ENCODE measurements around the gene GRAMD1A.
A peak's percentile ranks its signal among the peaks of the same experiment; 100 is the strongest.

The GRAMD1A gene

DNA sequence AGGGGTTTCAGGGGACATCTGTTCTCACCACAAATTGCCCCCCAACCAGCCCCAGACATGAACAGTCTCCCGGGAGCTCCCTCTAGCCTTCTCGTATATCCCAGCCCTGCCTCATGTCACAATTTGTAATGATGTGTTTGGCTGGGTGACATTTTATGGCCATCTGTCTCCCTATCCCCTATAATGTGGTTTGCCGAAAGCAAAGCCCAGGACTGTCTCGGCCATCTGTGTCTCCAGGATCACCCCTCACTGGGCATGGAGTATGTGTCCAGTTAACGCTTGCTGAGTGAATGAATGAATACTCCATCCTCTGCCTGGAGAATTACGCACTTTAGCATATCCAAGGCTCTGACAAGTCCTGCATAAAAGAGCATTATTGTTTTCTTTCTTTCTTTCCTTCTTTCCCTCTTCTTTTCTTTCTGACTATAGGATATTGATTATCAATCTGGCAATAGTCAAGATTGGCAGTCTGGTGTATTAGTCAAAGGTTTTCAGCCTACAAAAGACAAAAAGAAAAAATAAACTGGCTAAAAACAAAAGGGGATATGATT, 56.5 kb downstream of the GRAMD1A start:
- DNase-seq: no peak

DNA sequence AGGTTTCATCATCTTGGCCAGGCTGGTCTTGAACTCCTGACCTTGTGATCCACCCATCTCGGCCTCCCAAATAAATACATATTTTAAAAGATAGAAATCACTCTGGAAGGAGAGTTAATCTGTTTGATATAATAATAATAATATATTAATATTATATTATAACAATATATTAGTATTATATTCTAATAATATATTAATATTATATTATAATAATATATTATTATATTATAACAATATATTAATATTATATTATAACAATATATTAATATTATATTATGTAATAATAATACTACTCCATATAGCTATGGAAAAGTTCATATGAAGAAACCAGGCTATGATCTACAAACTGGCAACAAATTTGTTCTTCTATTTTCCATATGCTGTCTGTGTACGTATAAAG, 58.2 kb downstream of the GRAMD1A start:
- DNase-seq: no peak

DNA sequence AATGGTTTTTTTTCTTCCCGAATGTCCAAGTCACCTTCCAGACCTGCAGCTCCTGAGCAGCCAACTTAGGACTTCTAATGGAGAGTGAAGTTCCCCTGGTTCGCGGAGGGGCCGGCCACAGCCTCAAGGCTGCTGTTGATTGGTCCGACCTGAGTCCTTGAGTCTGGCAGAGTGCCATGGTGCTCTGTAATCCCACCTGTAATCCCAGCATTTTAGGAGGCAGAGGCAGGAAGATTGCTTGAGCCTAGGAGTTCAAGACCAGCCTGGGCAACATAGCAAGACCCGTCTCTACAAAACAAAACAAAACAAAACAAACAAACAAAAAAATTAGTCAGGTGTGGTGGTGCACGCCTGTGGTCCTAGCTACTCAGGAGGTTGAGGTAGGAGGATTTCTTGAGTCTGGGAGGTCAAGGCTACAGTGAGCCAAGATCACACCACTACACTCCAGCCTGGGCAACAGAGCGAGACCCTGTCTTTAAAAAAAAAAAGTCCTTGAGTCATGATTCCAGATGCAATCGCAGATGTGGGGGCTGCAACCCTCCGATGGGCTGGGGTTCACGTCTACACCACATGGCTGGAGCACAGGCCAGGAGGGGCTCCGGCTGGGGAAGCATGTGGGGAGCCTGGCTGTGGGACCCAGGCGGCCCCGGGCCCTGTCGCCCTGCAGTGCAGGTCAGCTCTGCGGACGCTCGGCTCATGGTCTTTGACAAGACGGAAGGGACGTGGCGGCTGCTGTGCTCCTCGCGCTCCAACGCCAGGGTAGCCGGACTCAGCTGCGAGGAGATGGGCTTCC, 59.1 kb downstream of the GRAMD1A start:
- no peak for DNase-seq

DNA sequence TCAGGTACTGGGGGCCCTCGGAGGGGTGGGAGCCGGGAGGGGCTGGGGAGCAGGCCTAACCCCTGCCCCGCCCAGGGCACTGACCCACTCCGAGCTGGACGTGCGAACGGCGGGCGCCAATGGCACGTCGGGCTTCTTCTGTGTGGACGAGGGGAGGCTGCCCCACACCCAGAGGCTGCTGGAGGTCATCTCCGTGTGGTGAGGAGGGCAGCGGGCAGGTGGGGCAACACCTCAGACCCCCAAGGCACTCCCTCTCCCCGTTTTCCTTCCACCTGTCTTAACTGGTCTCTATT, 59.6 kb downstream of the GRAMD1A start:
- DNase-seq: no peak

DNA sequence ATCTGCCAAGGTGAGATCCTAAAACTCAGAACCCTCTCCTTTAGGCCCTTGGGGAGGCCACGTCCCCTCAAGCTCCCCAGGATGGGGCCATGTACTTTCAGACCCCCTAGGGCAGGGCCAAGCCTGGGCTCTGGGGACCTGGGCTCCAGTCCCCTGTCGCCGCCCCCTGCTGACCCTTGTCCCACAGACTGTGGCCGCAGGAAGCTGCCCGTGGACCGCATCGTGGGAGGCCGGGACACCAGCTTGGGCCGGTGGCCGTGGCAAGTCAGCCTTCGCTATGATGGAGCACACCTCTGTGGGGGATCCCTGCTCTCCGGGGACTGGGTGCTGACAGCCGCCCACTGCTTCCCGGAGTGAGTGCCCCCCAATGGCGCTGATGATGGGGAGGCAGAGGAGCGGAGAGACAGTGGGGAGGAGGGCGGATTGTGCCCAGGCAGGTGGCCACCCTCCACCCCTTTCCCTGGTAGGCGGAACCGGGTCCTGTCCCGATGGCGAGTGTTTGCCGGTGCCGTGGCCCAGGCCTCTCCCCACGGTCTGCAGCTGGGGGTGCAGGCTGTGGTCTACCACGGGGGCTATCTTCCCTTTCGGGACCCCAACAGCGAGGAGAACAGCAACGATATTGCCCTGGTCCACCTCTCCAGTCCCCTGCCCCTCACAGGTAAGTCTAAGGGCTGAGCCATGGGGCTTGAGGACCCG, 60.2 kb downstream of the GRAMD1A start:
- no peak for DNase-seq

DNA sequence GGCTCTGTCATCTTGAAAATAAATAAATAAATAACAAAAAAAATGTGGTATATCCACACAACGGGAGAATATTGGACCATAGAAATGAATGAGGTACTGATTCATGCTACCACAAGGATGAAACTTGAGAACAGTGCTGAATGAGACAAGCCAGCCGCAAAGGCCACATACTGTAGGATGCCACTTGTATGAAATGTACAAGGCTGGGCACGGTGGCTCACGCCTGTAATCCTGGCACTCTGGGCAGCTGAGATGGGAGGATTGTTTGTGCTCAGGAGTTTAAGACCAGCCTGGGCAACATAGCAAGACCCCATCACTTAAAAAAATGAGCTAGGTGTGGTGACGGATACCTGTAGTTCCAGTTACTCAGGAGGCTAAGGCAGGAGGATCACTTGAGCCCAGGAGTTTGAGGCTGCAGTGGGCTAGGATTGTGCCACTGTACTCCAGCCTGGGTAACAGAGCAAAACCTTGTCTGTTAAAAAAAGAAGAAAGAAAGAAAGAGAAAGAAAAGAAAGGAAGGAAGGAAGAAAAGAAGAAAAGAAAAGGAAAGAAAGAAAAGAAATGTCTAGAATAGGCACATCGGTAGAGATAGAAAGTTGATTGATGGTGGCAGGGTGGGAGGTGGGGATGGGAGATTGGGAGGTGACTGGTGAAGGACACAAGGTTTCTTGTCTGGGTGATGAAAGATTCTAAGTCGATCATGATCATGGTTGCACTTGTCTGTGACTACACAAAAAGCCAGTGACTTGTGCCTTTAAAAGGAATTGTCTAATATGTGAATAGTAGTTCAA, 61.7 kb downstream of the GRAMD1A start:
- DNase-seq: no peak

DNA sequence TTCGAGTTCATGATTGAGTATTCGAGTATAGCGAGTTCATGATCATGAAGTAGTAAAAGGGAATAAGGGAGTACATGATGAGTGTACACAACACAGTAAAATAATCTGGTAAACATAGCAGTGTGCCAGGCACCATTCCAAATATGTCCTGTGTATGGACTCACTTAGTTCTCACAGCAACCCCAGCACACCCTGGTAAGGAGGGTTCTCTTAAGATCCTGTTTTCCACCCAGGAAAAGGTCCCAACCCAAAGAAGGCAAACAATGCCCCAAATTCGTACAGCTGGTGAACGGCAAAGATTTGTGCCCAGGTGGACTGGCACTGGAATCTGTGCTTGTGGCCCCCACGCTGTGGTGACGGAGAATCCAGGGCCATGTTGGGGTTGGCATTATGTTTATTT, 62.8 kb downstream of the GRAMD1A start:
- DNase-seq: no peak

DNA sequence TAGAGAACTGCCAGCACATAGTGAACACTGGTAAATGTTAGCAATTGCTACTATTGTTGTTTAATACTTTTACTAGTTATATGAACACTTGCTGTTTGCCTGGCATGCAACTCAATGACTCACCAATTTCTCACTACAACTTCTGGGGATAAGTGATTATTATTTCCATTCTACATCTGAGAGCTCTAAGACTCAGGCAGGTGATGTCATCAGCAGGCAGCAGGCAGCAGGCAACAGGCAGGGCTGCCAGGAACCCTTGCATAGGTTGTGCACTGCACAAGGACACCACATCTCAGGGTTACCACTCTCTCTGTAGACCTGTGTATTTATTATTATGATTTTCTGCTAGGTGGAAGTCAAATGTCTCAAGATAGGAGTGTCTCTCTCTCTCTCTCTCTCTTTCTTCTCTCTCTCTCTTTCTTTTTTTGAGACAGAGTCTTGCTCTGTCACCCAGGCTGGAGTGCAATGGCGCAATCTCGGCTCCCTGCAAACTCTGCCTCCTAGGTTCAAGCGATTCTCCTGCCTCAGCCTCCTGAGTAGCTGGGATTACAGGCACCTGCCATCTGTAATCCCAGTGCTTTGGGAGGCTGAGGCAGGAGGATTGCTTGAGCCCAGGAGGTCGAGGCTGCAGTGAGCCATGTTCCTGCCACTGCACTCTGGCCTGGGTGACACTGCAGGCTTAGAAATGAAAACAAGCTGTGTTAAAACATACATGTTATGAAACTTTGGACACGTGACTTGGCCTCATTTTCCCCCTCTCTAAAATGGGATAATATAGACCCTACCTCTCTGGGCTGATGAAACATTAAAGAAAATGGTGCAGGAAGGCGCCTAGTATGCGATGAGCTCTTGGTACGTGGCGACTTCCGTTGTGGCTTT, 64.1 kb downstream of the GRAMD1A start:
- DNase-seq: no peak

DNA sequence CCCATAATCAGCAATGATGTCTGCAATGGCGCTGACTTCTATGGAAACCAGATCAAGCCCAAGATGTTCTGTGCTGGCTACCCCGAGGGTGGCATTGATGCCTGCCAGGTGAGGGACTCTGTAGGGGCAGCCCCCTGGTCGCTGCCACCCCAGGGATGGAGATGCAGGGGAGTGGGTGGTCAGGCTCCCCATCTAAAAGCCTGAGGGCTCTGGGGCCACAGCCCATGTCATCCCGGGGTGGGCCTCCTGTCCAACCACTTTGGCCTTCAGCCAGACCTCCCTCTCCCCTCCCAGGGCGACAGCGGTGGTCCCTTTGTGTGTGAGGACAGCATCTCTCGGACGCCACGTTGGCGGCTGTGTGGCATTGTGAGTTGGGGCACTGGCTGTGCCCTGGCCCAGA, 65.5 kb downstream of the GRAMD1A start:
- no peak for DNase-seq

DNA sequence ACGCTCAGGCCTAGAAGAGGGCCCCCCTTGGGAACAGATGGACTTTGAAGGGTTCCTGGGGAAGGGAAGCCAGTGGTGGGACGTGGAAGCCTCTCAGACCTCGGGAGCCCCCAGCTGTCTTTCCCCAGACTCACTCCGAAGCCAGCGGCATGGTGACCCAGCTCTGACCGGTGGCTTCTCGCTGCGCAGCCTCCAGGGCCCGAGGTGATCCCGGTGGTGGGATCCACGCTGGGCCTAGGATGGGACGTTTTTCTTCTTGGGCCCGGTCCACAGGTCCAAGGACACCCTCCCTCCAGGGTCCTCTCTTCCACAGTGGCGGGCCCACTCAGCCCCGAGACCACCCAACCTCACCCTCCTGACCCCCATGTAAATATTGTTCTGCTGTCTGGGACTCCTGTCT, 66.0 kb downstream of the GRAMD1A start:
- no peak for DNase-seq

DNA sequence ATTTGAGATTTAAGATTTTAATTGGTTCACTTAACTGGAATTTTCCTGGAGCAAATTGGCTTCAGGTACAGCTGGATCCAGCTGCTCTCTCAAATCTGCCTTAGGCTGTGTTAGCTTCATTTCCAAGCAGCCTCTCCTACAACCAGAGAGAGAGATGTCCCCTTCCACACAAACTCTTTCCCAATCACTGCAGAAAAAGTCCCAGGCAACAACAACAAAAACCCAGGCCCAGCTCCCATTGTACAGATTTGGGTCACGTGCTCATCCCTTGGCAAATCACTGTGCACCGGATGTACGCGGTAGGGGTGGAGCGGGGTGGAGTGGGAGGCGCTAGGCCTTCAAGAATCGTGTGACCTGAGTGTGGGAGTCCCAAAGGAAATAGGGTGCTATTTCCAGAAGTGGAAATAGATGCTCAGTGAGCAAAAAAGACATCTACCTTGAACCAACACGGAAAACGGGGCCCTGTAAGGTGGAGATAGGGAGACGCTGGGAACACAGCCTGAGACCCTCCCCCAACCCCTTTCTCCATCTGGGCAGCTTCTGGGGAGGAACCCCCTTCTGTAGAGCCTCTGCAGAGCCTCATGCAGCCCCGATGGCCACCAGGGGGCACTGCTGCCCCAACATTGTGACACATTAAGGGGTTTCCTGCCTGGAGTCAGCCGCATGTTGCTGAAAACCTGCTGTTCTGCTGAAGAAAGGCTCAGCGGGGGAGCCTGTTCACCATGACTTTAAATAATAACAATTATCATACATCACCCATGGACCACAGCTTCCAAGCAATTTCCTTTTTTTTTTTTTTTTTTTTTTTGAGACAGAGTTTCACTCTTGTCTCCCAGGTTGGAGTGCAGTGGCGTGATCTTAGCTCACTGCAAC, 66.8 kb downstream of the GRAMD1A start:
- peak; percentile 86 to 87 for DNase-seq

DNA sequence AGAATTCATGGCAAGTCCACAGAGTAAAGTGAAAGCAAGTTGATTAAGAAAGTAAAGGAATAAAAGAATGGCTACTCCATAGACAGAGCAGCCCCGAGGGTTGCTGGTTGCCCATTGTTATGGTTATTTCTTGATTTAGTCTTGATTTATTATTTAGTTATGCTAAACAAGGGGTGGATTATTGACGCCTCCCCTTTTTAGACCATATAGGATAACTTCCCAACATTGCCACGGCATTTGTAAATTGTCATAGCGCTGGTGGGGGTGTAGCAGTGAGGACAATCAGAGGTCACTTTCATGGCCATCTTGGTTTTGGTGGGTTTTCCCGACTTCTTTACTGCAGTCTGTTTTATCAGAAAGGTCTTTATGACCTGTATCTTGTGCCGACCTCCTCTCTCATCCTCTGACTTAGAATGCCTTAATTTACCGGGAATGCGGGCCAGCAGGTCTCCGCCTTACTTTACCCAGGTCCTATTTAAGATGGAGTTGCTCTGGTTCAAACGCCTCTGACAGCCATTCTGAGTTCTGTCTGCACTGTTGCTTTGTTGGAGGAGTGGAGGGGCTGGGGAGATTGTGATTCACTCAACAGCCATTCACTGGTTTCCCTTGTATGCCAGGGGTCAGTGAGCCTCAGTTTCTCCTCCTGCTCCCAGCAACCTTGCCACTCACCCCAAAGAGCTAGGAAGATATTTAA, 69.0 kb downstream of the GRAMD1A start:
- DNase-seq: no peak

DNA sequence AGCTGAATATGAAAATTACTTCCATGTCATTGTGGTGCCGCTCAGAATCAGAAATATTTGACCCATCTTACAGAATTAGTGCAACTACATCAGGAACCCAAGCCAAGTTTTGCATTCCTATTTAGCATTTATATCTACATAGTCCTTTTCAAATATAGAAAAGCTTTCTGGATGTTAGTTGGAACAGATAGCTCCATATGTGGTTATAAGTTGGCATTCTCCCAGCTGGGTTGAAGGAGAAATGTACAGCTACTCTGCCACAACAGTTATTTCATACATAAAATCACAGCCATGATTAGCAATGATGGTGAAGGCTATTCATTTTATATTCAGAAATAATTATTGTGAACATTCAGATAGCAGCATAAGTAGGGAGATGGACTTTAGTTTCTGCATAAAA, 69.6 kb downstream of the GRAMD1A start:
- no peak for DNase-seq

DNA sequence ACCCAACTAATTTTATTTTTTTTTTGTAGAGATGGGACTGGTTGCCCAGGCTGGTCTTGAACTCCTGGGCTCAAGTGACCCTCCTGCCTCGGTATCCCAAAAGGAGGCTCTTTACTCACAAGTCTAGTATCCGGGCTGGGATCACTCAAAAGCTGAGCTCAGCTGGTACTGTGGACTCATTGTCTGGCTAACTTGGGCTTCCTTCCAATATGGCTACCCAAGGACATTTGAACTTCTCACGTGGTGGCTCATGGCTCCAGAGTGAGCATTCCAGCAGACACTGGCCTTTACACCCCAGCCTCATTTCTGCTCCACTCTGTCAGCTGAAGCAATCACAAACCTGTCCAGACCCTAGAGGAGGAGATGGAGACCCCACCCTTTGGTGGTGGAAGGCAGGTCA, 70.3 kb downstream of the GRAMD1A start:
- no peak for DNase-seq

DNA sequence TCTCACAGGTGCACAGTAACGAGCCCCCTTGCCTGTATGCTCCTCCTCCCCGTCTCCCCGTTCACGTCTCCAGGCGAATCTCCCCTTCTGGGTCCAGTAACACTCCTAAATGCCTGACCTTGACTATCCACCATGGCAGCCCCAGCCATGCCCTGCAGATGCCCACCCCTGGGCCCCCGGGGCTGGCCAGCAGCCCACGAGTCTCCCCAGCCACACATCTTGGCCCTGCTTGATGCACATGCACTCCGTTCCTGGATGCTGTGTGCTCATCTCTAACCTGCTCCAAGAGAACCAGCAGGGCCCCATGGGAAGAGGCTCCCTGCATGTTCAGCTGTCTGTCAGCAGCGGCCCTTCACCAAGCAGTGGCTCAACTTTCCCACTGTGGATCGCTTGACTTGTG, 73.4 kb downstream of the GRAMD1A start:
- DNase-seq: no peak

DNA sequence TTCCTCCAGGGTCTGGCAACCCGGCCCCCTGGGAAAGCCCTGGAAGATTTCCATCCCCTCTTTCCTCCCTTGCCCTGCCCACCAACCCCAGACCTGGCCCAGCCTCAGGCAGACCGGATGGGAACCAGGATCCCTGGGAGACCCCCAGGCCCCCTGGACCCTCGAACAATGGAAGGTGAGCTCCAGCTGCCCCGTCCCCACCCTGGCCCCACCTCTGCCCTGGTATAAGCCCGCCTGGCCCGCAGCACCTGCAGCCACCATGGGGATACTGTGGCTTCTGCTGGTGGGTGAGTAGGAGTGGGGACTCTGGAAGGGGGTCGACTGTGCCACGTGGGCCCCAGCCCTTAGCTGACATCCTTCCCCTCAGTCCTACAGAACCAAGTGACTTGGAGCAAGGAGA, 73.8 kb downstream of the GRAMD1A start:
- no peak for DNase-seq

DNA sequence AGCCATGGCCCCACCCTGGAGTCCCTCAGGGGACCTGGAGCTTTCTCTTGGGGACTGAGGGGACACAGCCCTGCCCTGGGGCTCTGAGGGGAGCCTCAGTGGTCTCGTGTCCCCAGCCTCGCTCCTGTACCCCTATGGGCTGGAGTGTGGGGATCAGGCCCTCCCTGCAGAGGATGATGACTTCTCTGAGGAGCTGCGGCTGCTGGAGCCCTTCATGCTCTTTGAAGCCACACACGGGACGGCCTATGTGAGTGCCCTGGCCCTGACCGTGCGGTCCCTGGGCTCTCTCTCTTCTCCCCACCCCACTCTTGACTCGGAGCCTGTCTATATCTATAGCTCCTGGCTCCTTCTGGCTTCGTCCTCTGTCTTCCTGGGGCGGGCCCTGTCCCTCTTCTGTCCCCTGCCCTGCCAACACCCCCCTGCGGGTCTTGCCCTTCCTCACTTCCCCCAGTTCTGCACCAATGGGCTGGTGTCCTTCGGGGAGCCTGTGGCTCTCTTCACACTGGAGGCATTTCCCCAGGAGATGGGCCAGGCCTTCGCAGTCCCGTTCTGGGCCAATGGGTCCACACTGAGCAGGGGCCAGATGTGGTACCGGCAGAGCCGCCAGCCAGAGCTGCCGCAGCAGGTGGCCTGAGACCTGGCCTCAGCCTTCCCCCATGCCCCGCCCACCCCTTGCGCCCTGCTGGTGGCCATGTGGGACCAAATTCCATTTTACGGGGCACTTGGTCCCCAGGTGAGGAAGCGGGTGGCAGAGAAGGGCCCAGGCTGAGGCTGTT, 74.5 kb downstream of the GRAMD1A start:
- no peak for DNase-seq

DNA sequence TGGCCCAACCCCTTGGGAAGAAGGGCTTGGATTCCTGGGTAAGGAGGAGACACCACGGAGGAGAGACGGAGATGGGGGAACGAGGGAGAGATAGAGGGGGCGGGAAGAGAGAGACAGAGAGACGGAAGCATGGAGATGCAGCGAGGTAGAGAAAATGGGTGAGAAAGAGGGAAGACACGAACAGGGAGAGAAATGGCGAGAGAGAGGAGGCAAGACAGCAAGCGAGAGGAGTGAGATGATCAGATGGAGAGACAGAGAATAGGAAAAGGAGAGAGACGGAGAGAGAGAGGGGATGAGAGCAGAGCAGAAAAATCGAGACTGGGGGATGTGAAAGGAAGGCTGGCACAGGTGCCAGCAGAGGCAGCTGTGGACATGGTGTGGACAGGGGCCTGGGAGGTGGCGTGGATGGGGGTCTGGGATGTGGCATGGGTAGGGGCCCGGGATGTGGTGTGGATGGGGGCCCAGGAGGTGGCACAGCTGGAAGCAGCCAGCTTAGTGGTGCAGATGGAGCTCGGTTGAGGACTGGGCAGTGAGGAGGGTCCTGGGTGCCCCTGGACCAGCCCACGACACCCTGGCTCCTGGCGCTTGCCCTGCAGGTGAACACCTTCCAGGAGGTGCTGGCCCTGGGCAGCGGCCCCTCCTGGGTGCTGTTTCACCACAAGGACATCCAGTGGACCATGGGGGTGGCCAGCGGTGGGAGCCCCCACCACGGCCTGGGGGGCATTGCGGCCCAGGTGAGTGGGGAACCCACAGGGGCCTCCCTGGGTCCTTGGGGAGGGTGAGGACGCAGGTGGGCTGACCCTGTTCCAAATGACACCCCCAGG, 75.3 kb downstream of the GRAMD1A start:
- no peak for DNase-seq

DNA sequence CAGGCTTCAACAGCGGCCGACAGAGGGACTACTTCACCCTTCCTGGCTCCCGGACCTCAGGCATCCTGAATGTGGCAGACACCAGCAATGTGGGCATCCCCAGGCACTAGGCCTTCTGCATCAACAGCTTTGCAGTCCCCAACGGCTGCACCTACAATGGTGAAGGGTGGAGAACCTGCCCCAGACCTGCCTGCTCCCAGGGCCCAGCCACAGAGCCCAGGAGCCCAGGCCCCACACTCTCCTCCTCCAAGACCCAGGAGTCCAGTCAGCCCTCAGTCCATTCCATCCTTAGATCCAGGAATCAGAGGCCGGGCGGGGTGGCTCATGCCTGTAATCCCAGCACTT, 75.9 kb downstream of the GRAMD1A start:
- no peak for DNase-seq

Measured in CD4-positive, alpha-beta T cell treated with Interleukin-1 beta for 1 hour (primary cell).